Endothelial cell of umbilical vein (primary cell): ENCODE data around the gene GLI3.

Source experiments
- EZH2 ChIP-seq: IDR thresholded peaks from 2 replicates; pipeline ENCODE4 v1.6.1; 2012; ENCODE audit warnings: borderline replicate concordance, low read depth, mild to moderate bottlenecking, moderate library complexity, low read length, inconsistent platforms; ENCODE audit not compliant: severe bottlenecking
- FOS ChIP-seq: IDR thresholded peaks from 2 replicates; pipeline ENCODE4 v1.6.1; 2011; ENCODE audit warnings: mild to moderate bottlenecking, low read length, moderate library complexity, borderline replicate concordance; ENCODE audit not compliant: insufficient read depth
- GATA2 ChIP-seq: IDR thresholded peaks from 2 replicates; pipeline ENCODE4 v1.7.0; 2011; ENCODE audit warnings: low read depth, mild to moderate bottlenecking, moderate library complexity, mixed read lengths, low read length; ENCODE audit not compliant: insufficient read length, insufficient read depth
- JUN ChIP-seq: IDR thresholded peaks from 2 replicates; pipeline ENCODE4 v1.6.1; 2011; ENCODE audit warnings: borderline replicate concordance, low read depth; ENCODE audit not compliant: insufficient read length, insufficient read depth
- POLR2A ChIP-seq: IDR thresholded peaks from 2 replicates; pipeline ENCODE4 v1.6.1; 2012; ENCODE audit warnings: low read depth, mild to moderate bottlenecking, control low read depth, low read length
- POLR2AphosphoS5 ChIP-seq: IDR thresholded peaks from 2 replicates; pipeline ENCODE4 v1.6.1; 2012; ENCODE audit warnings: low read depth, mild to moderate bottlenecking, control low read depth, low read length, moderate library complexity; ENCODE audit not compliant: insufficient read depth
- TF ChIP-seq, protein P1 (sequence below): IDR thresholded peaks from 2 replicates; pipeline ENCODE4 v1.6.1; 2011; ENCODE audit not compliant: insufficient read depth, insufficient read length
- TF ChIP-seq, protein P2 (sequence below), 2 donors: IDR thresholded peaks; 1 replicate in 1 of 2; 2 replicates in 1 of 2; pipeline ENCODE4 v1.5.1; 2011; ENCODE audit warnings: low read length in 2 of 2, mild to moderate bottlenecking in 2 of 2, moderate library complexity in 2 of 2, control low read depth in 1 of 2, inconsistent platforms in 1 of 2, low read depth in 1 of 2; ENCODE audit not compliant: insufficient read depth in 1 of 2; ENCODE audit errors: extremely low read depth in 1 of 2

DNA sequence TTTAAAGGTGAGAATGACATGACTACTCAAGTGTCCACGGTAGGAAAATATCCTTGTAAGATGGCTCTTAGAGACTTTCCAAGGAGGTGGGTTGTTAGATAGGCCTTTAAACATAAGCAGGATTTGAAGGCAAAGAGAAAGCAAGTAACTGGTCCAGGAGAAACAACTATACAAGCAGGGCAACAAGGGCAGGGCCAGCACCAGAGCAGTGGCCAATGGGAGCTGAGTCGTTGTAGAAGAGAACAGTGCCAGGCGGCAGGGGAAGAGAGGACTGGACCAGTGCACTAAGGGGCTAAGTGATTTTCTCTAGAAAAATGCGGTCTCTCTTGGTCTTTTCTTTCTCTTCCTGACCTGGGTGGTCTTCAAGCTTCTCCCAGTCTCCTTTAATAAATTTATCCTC lies 94.9 kb downstream of the GLI3 start:
- TF ChIP-seq, protein P1, sequence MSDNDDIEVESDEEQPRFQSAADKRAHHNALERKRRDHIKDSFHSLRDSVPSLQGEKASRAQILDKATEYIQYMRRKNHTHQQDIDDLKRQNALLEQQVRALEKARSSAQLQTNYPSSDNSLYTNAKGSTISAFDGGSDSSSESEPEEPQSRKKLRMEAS = no peak
- TF ChIP-seq, protein P2, sequence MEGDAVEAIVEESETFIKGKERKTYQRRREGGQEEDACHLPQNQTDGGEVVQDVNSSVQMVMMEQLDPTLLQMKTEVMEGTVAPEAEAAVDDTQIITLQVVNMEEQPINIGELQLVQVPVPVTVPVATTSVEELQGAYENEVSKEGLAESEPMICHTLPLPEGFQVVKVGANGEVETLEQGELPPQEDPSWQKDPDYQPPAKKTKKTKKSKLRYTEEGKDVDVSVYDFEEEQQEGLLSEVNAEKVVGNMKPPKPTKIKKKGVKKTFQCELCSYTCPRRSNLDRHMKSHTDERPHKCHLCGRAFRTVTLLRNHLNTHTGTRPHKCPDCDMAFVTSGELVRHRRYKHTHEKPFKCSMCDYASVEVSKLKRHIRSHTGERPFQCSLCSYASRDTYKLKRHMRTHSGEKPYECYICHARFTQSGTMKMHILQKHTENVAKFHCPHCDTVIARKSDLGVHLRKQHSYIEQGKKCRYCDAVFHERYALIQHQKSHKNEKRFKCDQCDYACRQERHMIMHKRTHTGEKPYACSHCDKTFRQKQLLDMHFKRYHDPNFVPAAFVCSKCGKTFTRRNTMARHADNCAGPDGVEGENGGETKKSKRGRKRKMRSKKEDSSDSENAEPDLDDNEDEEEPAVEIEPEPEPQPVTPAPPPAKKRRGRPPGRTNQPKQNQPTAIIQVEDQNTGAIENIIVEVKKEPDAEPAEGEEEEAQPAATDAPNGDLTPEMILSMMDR (IDR thresholded peaks at IDR 0.05; ENCODE audit: extremely low read depth in 1 of 2, insufficient read depth in 1 of 2, low read depth in 1 of 2, low read length in 2 of 2) = no peak
- TF ChIP-seq POLR2AphosphoS5 = no peak
- TF ChIP-seq GATA2 = no peak
- no peak for TF ChIP-seq JUN
- TF ChIP-seq POLR2A = no peak
- no peak for TF ChIP-seq EZH2
- no peak for TF ChIP-seq FOS
